Measurements from ENCODE around the gene DOC2B. TPM values are rescaled to one million over a fixed set of nuclear protein-coding genes. Genes with fewer than 3 reads are reported as not detected.
"Not testable (repeated sequence)": the region's sequence is repeated elsewhere in the genome, so short reads cannot be mapped to it uniquely, and the experiment has no call there.

Gene DOC2B
- total RNA-seq, 1 donor from 2014 or later = 0.32 TPM

DNA sequence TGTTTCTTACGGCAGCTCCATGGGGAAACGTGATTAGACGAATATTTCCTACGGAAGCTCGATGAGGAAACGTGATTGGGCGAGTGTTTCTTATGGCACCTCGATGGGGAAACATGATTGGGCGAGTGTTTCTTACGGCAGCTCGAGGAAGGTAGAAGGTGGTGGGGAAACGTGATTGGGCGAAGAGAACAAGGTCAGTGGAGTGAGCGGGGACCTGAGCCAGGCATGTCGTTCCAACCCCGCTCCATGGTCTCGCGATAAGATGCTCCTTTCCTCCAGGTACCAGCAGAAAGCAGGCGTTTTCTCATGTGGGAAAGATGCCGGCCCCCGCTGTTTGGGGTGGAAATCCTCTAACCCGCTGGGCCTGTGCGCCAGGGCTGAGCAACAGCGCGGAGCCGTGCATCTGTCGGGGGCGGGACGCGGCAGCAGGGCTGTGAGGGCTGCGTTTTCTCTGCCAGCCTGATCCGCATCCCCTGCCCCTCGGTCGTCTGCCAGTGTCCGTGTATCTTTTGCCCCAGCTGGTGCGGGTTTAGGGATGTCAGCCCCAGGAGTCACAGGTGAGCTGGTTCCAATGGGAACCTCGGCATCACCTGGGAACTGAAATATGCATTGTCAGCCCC lies 25.6 kb upstream of the DOC2B start:
- H3K4me1 Mint-ChIP-seq (ENCODE audit: low read depth) = no peaks in the 10 kb centered on the region
- peaks cover 4% of the 10 kb centered on the region for H3K9me3 Mint-ChIP-seq (ENCODE audit: low read depth)
- TF ChIP-seq CTCF (IDR thresholded peaks at IDR 0.05) = no peak
- H3K36me3 Mint-ChIP-seq (ENCODE audit: low read depth) = no peaks in the 10 kb centered on the region
- no peak for DNase-seq (ENCODE audit: low spot score)
- H3K27ac Mint-ChIP-seq (ENCODE audit: unreplicated experiment) = no peak overlapping the region
- no peak overlapping the region for H3K4me3 Mint-ChIP-seq (ENCODE audit: unreplicated experiment)
- peaks cover 17% of the 10 kb centered on the region for H3K27me3 Mint-ChIP-seq (ENCODE audit: low read depth)

DNA sequence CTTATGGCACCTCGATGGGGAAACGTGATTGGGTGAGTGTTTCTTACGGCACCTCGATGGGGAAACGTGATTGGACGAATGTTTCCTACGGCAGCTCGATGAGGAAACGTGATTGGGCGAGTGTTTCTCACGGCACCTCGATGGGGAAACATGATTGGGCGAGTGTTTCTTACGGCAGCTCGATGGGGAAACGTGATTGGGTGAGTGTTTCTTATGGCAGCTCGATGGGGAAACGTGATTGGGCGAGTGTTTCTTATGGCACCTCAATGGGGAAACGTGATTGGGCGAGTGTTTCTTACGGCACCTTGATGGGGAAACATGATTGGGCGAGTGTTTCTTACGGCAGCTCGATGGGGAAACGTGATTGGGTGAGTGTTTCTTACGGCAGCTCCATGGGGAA lies 25.0 kb upstream of the DOC2B start:
- not testable (repeated sequence) for H3K9me3 Mint-ChIP-seq (ENCODE audit: low read depth); H3K36me3 Mint-ChIP-seq (ENCODE audit: low read depth); H3K4me1 Mint-ChIP-seq (ENCODE audit: low read depth); DNase-seq (ENCODE audit: low spot score); H3K27ac Mint-ChIP-seq (ENCODE audit: unreplicated experiment); H3K4me3 Mint-ChIP-seq (ENCODE audit: unreplicated experiment)
- H3K27me3 Mint-ChIP-seq (ENCODE audit: low read depth) = peaks cover 17% of the 10 kb centered on the region

DNA sequence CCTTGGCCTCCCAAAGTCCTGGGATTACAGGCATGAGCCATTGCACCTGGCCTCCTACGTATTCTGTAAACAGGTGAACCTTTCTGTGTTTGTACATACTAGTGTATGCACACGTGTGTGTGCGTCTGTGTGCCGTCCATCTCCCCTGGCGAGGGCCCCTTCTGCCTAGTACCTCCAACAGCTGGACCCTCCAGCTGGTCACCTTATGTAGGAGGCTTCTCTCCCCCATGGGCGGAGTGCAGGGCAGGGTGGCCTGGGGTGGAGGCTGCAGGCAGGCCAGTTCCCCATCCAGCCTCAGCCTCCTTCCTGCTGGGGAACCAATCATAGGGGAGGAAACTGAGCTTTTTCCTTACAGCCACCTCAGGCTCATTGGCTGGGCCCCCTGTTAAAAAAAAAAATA lies 24.4 kb upstream of the DOC2B start:
- Mint-ChIP-seq H3K4me1 (ENCODE audit: low read depth) (no peaks in the 10 kb centered on the region), H3K4me3 (ENCODE audit: unreplicated experiment) (no peak overlapping the region), H3K9me3 (ENCODE audit: low read depth) (peaks cover 4% of the 10 kb centered on the region), H3K36me3 (ENCODE audit: low read depth) (no peaks in the 10 kb centered on the region), H3K27me3 (ENCODE audit: low read depth) (peaks cover 17% of the 10 kb centered on the region), H3K27ac (ENCODE audit: unreplicated experiment) (no peak overlapping the region)
- TF ChIP-seq CTCF (IDR thresholded peaks at IDR 0.05) = no peak
- DNase-seq (ENCODE audit: low spot score) = no peak

DNA sequence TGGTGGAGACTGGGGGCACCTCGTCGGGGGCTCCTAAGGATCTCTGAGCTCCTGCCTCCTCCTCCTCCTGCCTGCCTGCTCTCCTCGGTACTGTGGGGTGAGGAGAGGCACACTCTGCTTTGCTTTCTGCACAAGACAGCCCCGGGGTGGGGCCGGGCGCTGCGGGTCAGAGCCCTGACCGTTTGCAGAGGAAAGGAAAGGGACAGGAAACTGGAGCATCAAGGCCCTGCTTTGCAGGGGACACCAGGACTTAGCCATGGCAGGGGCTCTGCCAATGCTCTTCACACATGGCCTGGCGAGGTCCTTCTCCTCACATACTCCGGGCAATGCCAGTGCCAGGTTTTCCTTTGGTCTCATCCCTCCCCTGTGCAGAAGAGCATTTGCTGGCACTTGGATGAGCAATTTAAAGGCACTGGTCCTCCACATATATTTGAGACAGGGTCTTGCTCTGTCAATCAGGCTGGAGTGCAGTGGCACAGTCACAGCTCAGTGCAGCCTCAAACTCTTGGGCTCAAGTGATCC lies 23.8 kb upstream of the DOC2B start:
- peaks cover 4% of the 10 kb centered on the region for H3K9me3 Mint-ChIP-seq (ENCODE audit: low read depth)
- H3K27me3 Mint-ChIP-seq (ENCODE audit: low read depth) = peaks cover 17% of the 10 kb centered on the region
- no peak overlapping the region for H3K4me3 Mint-ChIP-seq (ENCODE audit: unreplicated experiment)
- no peak for TF ChIP-seq CTCF (IDR thresholded peaks at IDR 0.05)
- no peak overlapping the region for H3K27ac Mint-ChIP-seq (ENCODE audit: unreplicated experiment)
- no peak for DNase-seq (ENCODE audit: low spot score)
- H3K4me1 Mint-ChIP-seq (ENCODE audit: low read depth) = peaks cover 4% of the 10 kb centered on the region
- H3K36me3 Mint-ChIP-seq (ENCODE audit: low read depth) = no peaks in the 10 kb centered on the region

- H3K36me3 Mint-ChIP-seq (ENCODE audit: low read depth) = no peaks in the 10 kb centered on the region
- DNase-seq (ENCODE audit: low spot score) = no peak
- TF ChIP-seq CTCF (IDR thresholded peaks at IDR 0.05) = no peak
- no peak overlapping the region for H3K27ac Mint-ChIP-seq (ENCODE audit: unreplicated experiment)
- H3K27me3 Mint-ChIP-seq (ENCODE audit: low read depth) = peaks cover 17% of the 10 kb centered on the region
- peaks cover 10% of the 10 kb centered on the region for H3K4me1 Mint-ChIP-seq (ENCODE audit: low read depth)
- H3K9me3 Mint-ChIP-seq (ENCODE audit: low read depth) = peaks cover 4% of the 10 kb centered on the region
- H3K4me3 Mint-ChIP-seq (ENCODE audit: unreplicated experiment) = no peak overlapping the region
Measured at GRCh38 chr17:204427-205147, 23.1 kb upstream of the DOC2B start.
